ENCODE results near the gene CAPN1.

Gene CAPN1

GRCh38 chr11:65254724-65255123 lies 73.0 kb downstream of the CAPN1 start:
- in situ Hi-C loops (cut with HindIII; ENCODE audit: low sequenced_read_pairs), result no loop called here
- TF ChIP-seq CTCF (IDR thresholded peaks at IDR 0.05; ENCODE audit: low read depth, low read length), result no peak
- no peak for DNase-seq (ENCODE audit: low read depth, low spot score)
- H3K4me3 ChIP-seq (ENCODE audit: low read depth, low read length), result no peak overlapping the region

- in situ Hi-C loops (cut with HindIII; ENCODE audit: low sequenced_read_pairs), result no loop called here
- no peak for DNase-seq (ENCODE audit: low read depth, low spot score)
- no peak overlapping the region for H3K4me3 ChIP-seq (ENCODE audit: low read depth, low read length)
- no peak for TF ChIP-seq CTCF (IDR thresholded peaks at IDR 0.05; ENCODE audit: low read depth, low read length)
Measured at GRCh38 chr11:65258988-65259387, 77.3 kb downstream of the CAPN1 start.

- DNase-seq (ENCODE audit: low read depth, low spot score), result no peak
- H3K4me3 ChIP-seq (ENCODE audit: low read depth, low read length), result no peak overlapping the region
- TF ChIP-seq CTCF (IDR thresholded peaks at IDR 0.05; ENCODE audit: low read depth, low read length), result no peak
- in situ Hi-C loops (cut with HindIII; ENCODE audit: low sequenced_read_pairs), result no loop called here
Measured at GRCh38 chr11:65260302-65260701, 78.6 kb downstream of the CAPN1 start.

GRCh38 chr11:65260756-65261590 lies 79.2 kb downstream of the CAPN1 start:
- H3K4me3 ChIP-seq (ENCODE audit: low read depth, low read length), result peak overlapping the region; percentile 65
- no peak for DNase-seq (ENCODE audit: low read depth, low spot score)
- no peak for TF ChIP-seq CTCF (IDR thresholded peaks at IDR 0.05; ENCODE audit: low read depth, low read length)
- in situ Hi-C loops (cut with HindIII; ENCODE audit: low sequenced_read_pairs), result no loop called here
